HepG2 (cell line): ENCODE measurements around the gene OVCA2. TPM values are rescaled to one million over a fixed set of nuclear protein-coding genes. Genes with fewer than 3 reads are reported as not detected.

Experiments used
- ATAC-seq: fragments of 200-7000 bp; cut with Tn5 transposase; 3 replicates; pipeline ENCODE4 v1.9.1; 2020; ENCODE audit warnings: mild to moderate bottlenecking, moderate library complexity
- Bru-seq: library from RNA; stranded (reverse); fragments of 400-500 nt; gene quantifications from one replicate; lab custom pipeline; 2021; lab: Mats Ljungman, UMichigan
- BruChase-seq, 2 experiments: library from RNA; stranded (reverse); fragments of 400-500 nt; gene quantifications; one replicate each; lab custom pipeline; 2021; lab: Mats Ljungman, UMichigan
- BruUV-seq: library from RNA; stranded (reverse); fragments of 400-500 nt; replicated peaks from 2 replicates; lab custom pipeline; 2021; lab: Mats Ljungman, UMichigan
- CTCF ChIA-PET: fragments of 300-600 bp; formaldehyde crosslinking; extraction: SDS; loops from one replicate; lab custom pipeline; 2021; ENCODE audit warnings: low total read pairs, inconsistent platforms, low intra/inter-chr PET ratio; lab: Yijun Ruan, JAX
- POLR2A ChIA-PET: fragments of 350-600 bp; sonication (Branson Sonifier 250); formaldehyde crosslinking; loops from one replicate; lab custom pipeline; 2020; ENCODE audit warnings: antibody characterized with exemption, inconsistent platforms; lab: Yijun Ruan, JAX
- DNase-seq: peaks from one replicate; pipeline ENCODE4 v3.0.0-alpha.2; 2015; ENCODE audit warnings: low spot score
- FAIRE-seq: peaks from 3 replicates; lab custom pipeline; 2011; peaks lifted over from hg19 to GRCh38; lab: Jason Lieb, UNC
- H2AFZ ChIP-seq: one replicate; pipeline ENCODE4 v1.6.1; 2011; ENCODE audit warnings: low read length, inconsistent platforms
- H3K27ac ChIP-seq: fragments of 300-600 bp; 3 replicates; pipeline ENCODE4 v1.8.0; 2011; ENCODE audit warnings: mixed run types, mild to moderate bottlenecking, mixed read lengths, low read length, inconsistent platforms; ENCODE audit not compliant: insufficient read depth; ENCODE audit errors: extremely low read length
- H3K27me3 ChIP-seq, 2 experiments: fragments of 200-600 bp in 1 of 2; 2 replicates in 1 of 2; 3 replicates in 1 of 2; pipeline versions ENCODE4 v1.6.0 to v1.8.0; 2011; ENCODE audit warnings: low read length in 2 of 2, mild to moderate bottlenecking in 2 of 2, moderate library complexity in 2 of 2, inconsistent platforms in 1 of 2; ENCODE audit not compliant: insufficient read depth in 2 of 2, control insufficient read depth in 1 of 2
- H3K36me3 ChIP-seq, 2 experiments: fragments of 200-600 bp in 1 of 2; replicated peaks in 1 of 2; 2 replicates in 1 of 2; 3 replicates in 1 of 2; pipeline versions ENCODE4 v1.5.1 to v1.8.0; 2011; ENCODE audit warnings: low read length in 2 of 2, inconsistent platforms in 1 of 2; ENCODE audit not compliant: insufficient read depth in 2 of 2, control insufficient read depth in 1 of 2
- H3K4me1 ChIP-seq: 2 replicates; pipeline ENCODE4 v1.5.1; 2012; ENCODE audit warnings: low read length, inconsistent platforms; ENCODE audit not compliant: insufficient read depth
- H3K4me2 ChIP-seq: 2 replicates; pipeline ENCODE4 v1.6.0; 2011; ENCODE audit warnings: low read depth, low read length, inconsistent platforms
- H3K4me3 ChIP-seq, 3 experiments: fragments of 200-600 bp in 1 of 3; sonication (generic), shearing (Covaris generic) in 1 of 3; replicated peaks in 1 of 3; 2 replicates each; pipeline ENCODE4 v1.5.1; 2011 to 2016; ENCODE audit warnings: low read length in 3 of 3, inconsistent platforms in 2 of 3, low read depth in 2 of 3, mild to moderate bottlenecking in 2 of 3, control low read depth in 1 of 3, mixed read lengths in 1 of 3; ENCODE audit not compliant: insufficient read depth in 1 of 3
- H3K79me2 ChIP-seq: one replicate; pipeline ENCODE4 v1.6.1; 2011; ENCODE audit warnings: low read length, inconsistent platforms; ENCODE audit not compliant: insufficient read depth
- H3K9ac ChIP-seq: 2 replicates; pipeline ENCODE4 v1.6.0; 2011; ENCODE audit warnings: mild to moderate bottlenecking, low read depth, low read length, inconsistent platforms; ENCODE audit not compliant: insufficient read depth
- H3K9me3 ChIP-seq: 2 replicates; pipeline ENCODE4 v1.5.1; 2012; ENCODE audit warnings: mild to moderate bottlenecking, low read length
- H4K20me1 ChIP-seq: 2 replicates; pipeline ENCODE4 v1.6.0; 2011; ENCODE audit warnings: inconsistent platforms, mild to moderate bottlenecking, low read length, moderate library complexity; ENCODE audit not compliant: insufficient read depth
- HNF4G ChIP-seq, 2 experiments: sonication (generic) in 1 of 2; formaldehyde crosslinking in 1 of 2; IDR thresholded peaks; 2 replicates each; pipeline versions ENCODE4 v1.4.0 to v1.6.1; 2011 to 2020; ENCODE audit warnings: borderline replicate concordance in 2 of 2, low read depth in 2 of 2, mild to moderate bottlenecking in 2 of 2, low read length in 1 of 2, missing genetic modification reagents in 1 of 2, moderate library complexity in 1 of 2
- NCOR1 ChIP-seq: fragments of 200-600 bp; sonication (generic); IDR thresholded peaks from 2 replicates; pipeline ENCODE4 v1.7.0; 2017; ENCODE audit warnings: antibody characterized with exemption, low read length, borderline replicate concordance
- NFKBIZ ChIP-seq: IDR thresholded peaks from 2 replicates; pipeline ENCODE4 v1.6.1; 2018; ENCODE audit warnings: missing genetic modification reagents, missing compliant biosample characterization
- RFXAP ChIP-seq: sonication (generic); formaldehyde crosslinking; IDR thresholded peaks from 2 replicates; pipeline ENCODE4 v1.4.0; 2020; ENCODE audit warnings: missing genetic modification reagents, borderline replicate concordance
- SIN3A ChIP-seq: IDR thresholded peaks from 2 replicates; pipeline ENCODE4 v1.6.1; 2011; ENCODE audit warnings: low read depth, mild to moderate bottlenecking, control low read depth, low read length, borderline replicate concordance
- SRF ChIP-seq: IDR thresholded peaks from 2 replicates; pipeline ENCODE4 v1.6.1; 2011; ENCODE audit warnings: mild to moderate bottlenecking, low read depth, low read length, moderate library complexity
- ZBTB3 ChIP-seq: sonication (generic); formaldehyde crosslinking; IDR thresholded peaks from 2 replicates; pipeline ENCODE4 v1.4.0; 2020; ENCODE audit warnings: low read depth, mild to moderate bottlenecking, moderate library complexity, missing genetic modification reagents, borderline replicate concordance
- ZFAT ChIP-seq: sonication (generic); formaldehyde crosslinking; conservative IDR thresholded peaks from 2 replicates; pipeline ENCODE4 v1.8.1; 2023; ENCODE audit warnings: missing genetic modification reagents, inconsistent platforms
- ZNF138 ChIP-seq: sonication (generic); formaldehyde crosslinking; IDR thresholded peaks from 2 replicates; pipeline ENCODE4 v1.5.0; 2020; ENCODE audit warnings: mild to moderate bottlenecking, low read depth, missing genetic modification reagents
- ZNF501 ChIP-seq: sonication (generic); formaldehyde crosslinking; IDR thresholded peaks from 2 replicates; pipeline ENCODE4 v1.5.1; 2020; ENCODE audit warnings: mild to moderate bottlenecking, moderate library complexity, missing genetic modification reagents
- WGBS: methylation state at CpG from one replicate; pipeline ENCODE4 v1.1.6; 2017; ENCODE audit warnings: low lambda C conversion rate; 5-methylcytosine and 5-hydroxymethylcytosine counted together
- in situ Hi-C: cut with HindIII; loops from 2 replicates; pipeline ENCODE4 v1.10.0; 2017; ENCODE audit warnings: low pct_unique_long_range_greater_than_20kb; ENCODE audit not compliant: extremely low pct_ligation_motif_present
- intact Hi-C: fragments of 100-400 bp; cut with micrococcal nuclease; formaldehyde crosslinking; loops from one replicate; pipeline ENCODE4 v1.10.0; 2022; ENCODE audit not compliant: unreplicated experiment
- long read RNA-seq, 2 experiments: library from RNA in 1 of 2; library from polyadenylated mRNA in 1 of 2; stranded (forward) in 1 of 2; unstranded in 1 of 2; transcript quantifications; one replicate each; pipeline ENCODE4 v2.0.0, GENCODE V29; 2019 to 2022
- polyA minus RNA-seq, 3 experiments: library from RNA; depleted of rRNA, polyadenylated mRNA; stranded (reverse); fragments of >200 nt; gene quantifications; 2 replicates each; pipeline ENCODE4 v1.2.3, GENCODE V29; 2011; ENCODE audit warnings: low replicate concordance in 1 of 3
- polyA plus RNA-seq, 8 experiments: library from polyadenylated mRNA; depleted of rRNA in 3 of 8; stranded (reverse) in 7 of 8; unstranded in 1 of 8; fragments of >200 nt; fragmentation: Illumina TruSeq in 4 of 8; extraction: Trizol in 4 of 8; gene quantifications; 2 replicates each; pipeline versions ENCODE4 v1.2.1 to v1.2.3, GENCODE V29; 2011 to 2016; ENCODE audit warnings: low read depth in 4 of 8, missing spikeins in 1 of 8, mixed read lengths in 1 of 8; ENCODE audit not compliant: insufficient read depth in 1 of 8
- total RNA-seq, 5 experiments: library from RNA; depleted of rRNA; stranded (reverse); fragments of >200 nt; fragmentation: Illumina TruSeq; extraction: Trizol; gene quantifications; 2 replicates each; pipeline ENCODE4 v1.2.3, GENCODE V29; 2016; ENCODE audit warnings: low read depth in 1 of 5
- TF ChIP-seq, protein P1 (sequence below): sonication (generic); formaldehyde crosslinking; IDR thresholded peaks from 2 replicates; pipeline ENCODE4 v1.4.0; 2020; ENCODE audit warnings: missing genetic modification reagents
- TF ChIP-seq, protein P2 (sequence below): IDR thresholded peaks from 2 replicates; pipeline ENCODE4 v1.6.1; 2016; ENCODE audit warnings: low read depth, borderline replicate concordance
- TF ChIP-seq, protein P3 (sequence below): IDR thresholded peaks from 2 replicates; pipeline ENCODE4 v1.6.1; 2016; ENCODE audit warnings: missing genetic modification reagents, missing compliant biosample characterization

The OVCA2 gene
- 28.2 and 28.5 TPM in 2 replicates for total RNA-seq (2016; rRNA removed; fragmentation: Illumina TruSeq; extraction: Trizol)
- total RNA-seq (2016; cell fraction: cytosol; rRNA removed; fragmentation: Illumina TruSeq; extraction: Trizol; ENCODE audit: low read depth) = 14.6 and 20.0 TPM in 2 replicates
- 30.5 and 31.5 TPM in 2 replicates for total RNA-seq (2016; cell fraction: insoluble cytoplasmic fraction; rRNA removed; fragmentation: Illumina TruSeq; extraction: Trizol)
- total RNA-seq (2016; cell fraction: membrane; rRNA removed; fragmentation: Illumina TruSeq; extraction: Trizol) = 29.3 and 32.1 TPM in 2 replicates
- 13.5 and 15.0 TPM in 2 replicates for total RNA-seq (2016; cell fraction: nucleus; rRNA removed; fragmentation: Illumina TruSeq; extraction: Trizol)
- polyA plus RNA-seq (2011; rRNA removed) = 23.7 and 30.7 TPM in 2 replicates
- 28.7 and 32.0 TPM in 2 replicates for polyA plus RNA-seq (2011; cell fraction: cytosol; rRNA removed)
- 12.2 and 17.3 TPM in 2 replicates for polyA plus RNA-seq (2011; cell fraction: nucleus; rRNA removed)
- 7.1 and 10.8 TPM in 2 replicates for polyA plus RNA-seq (2012)
- polyA plus RNA-seq (2016; cell fraction: cytosol; fragmentation: Illumina TruSeq; extraction: Trizol; ENCODE audit: low read depth) = 21.4 and 25.7 TPM in 2 replicates
- polyA plus RNA-seq (2016; cell fraction: insoluble cytoplasmic fraction; fragmentation: Illumina TruSeq; extraction: Trizol; ENCODE audit: low read depth) = 30.2 and 32.2 TPM in 2 replicates
- polyA plus RNA-seq (2016; cell fraction: membrane; fragmentation: Illumina TruSeq; extraction: Trizol; ENCODE audit: low read depth) = 25.8 and 29.0 TPM in 2 replicates
- polyA plus RNA-seq (2016; cell fraction: nucleus; fragmentation: Illumina TruSeq; extraction: Trizol; ENCODE audit: insufficient read depth, low read depth) = 19.9 and 28.4 TPM in 2 replicates
- 18.1 and 38.8 TPM in 2 replicates for polyA minus RNA-seq (2011; rRNA and poly(A)+ RNA removed; ENCODE audit: low replicate concordance)
- 2.6 and 5.9 TPM in 2 replicates for polyA minus RNA-seq (2011; cell fraction: cytosol; rRNA and poly(A)+ RNA removed)
- 1.7 TPM in 1 of 2 replicates, not detected in the other for polyA minus RNA-seq (2011; cell fraction: nucleus; rRNA and poly(A)+ RNA removed)
- percentile 55 among the genes with signal in this experiment for Bru-seq, nascent RNA
- percentile 84 among the genes with signal in this experiment for BruChase-seq, experiment 1, labeled RNA remaining after a 6-hour chase
- BruChase-seq, experiment 2, labeled RNA remaining after a 2-hour chase = percentile 83 among the genes with signal in this experiment
- long read RNA-seq, experiment 1, transcript OVCA2-201 (2 exons, 1,122 nt) = major isoform, 64 of 64 reads
- long read RNA-seq, experiment 1, partial matches to known transcripts = 0 of 64 reads
- long read RNA-seq, experiment 1, other reads (novel, unspliced or antisense) = 0 of 64 reads
- long read RNA-seq, experiment 2, transcript OVCA2-201 (2 exons, 1,122 nt) = major isoform, 83 of 93 reads
- long read RNA-seq, experiment 2, partial matches to known transcripts = 0 of 93 reads
- long read RNA-seq, experiment 2, other reads (novel, unspliced or antisense) = 10 of 93 reads

DNA sequence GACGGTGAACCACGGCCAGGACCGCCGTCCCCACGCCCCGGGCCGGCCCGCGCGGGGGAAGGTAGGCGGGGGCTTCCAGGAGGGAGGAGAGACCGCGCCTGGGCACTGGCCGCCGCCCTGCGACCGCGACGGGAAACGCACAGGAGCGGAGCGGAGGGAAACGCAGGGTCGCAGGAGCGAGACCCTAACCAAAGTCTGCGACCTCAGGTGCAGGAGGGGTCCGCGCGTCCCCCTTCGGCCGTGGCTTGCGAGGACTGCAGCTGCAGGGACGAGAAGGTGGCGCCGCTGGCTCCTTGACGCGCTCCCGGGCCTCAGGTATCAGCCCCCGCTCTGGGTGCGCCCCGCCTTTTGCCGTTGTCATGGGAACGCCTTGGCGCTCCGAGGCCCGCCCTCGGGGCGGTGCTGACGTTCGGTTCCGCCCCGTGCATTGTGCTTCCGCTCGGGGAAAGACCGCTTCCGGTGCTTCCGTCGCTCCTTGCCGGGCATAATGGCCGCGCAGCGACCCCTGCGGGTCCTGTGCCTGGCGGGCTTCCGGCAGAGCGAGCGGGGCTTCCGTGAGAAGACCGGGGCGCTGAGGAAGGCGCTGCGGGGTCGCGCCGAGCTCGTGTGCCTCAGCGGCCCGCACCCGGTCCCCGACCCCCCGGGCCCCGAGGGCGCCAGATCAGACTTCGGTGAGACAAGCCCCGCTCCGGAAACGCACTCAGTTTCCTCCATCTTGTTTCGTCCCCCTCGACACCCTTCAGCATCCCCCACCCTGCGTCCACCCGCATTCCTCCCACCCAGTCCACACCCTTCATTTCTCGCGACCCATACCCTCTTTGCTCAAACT lies at the start of gene OVCA2:
TSS of gene OVCA2 (plus strand) at position 462 of the 829 bp plus-strand sequence. CDS start at position 488, 26 bp downstream.
- ATAC-seq (peak; percentile 91), FAIRE-seq (peak; percentile 80), DNase-seq (peak; percentile 80)
- no TSS peak for BruUV-seq
- intact Hi-C loops (no loop called here), in situ Hi-C loops (loop anchor here (25.0 kb wide), 1 partner anchor 329 kb away; the partner anchor contains the start of genes TLCD2 and WDR81)
- Histone ChIP-seq H3K4me2 (peak within 1 kb of the TSS; percentile 86), H3K27ac (peak within 1 kb of the TSS; percentile 66), H3K9ac (peak within 1 kb of the TSS; percentile 85), H2AFZ (no peak within 1 kb of the TSS), H3K36me3 (peaks cover 6 to 20% of the 10 kb centered on the region in 2 experiments; a peak in 3 of 5 replicates), H3K4me3 (peak within 1 kb of the TSS; percentile 70 to 81 (median 72)), H4K20me1 (no peaks in the 10 kb centered on the region), H3K4me1 (peaks cover 8% of the 10 kb centered on the region), H3K27me3 (no peaks in the 10 kb centered on the region), H3K79me2 (no peaks in the 10 kb centered on the region), H3K9me3 (no peaks in the 10 kb centered on the region)
- CTCF ChIA-PET = interaction anchor here (1.9 kb wide), 1 partner anchor 133 kb away, joined by 8 read pairs; no protein-coding TSS in a partner anchor
- 81% methylated on average over 23 of the region's 93 CpGs for WGBS
- POLR2A ChIA-PET = interaction anchor here (1.1 kb wide), 1 partner anchor 262 kb away, joined by 3 read pairs; the partner anchor contains the start of gene SRR
- TF ChIP-seq, protein P1, sequence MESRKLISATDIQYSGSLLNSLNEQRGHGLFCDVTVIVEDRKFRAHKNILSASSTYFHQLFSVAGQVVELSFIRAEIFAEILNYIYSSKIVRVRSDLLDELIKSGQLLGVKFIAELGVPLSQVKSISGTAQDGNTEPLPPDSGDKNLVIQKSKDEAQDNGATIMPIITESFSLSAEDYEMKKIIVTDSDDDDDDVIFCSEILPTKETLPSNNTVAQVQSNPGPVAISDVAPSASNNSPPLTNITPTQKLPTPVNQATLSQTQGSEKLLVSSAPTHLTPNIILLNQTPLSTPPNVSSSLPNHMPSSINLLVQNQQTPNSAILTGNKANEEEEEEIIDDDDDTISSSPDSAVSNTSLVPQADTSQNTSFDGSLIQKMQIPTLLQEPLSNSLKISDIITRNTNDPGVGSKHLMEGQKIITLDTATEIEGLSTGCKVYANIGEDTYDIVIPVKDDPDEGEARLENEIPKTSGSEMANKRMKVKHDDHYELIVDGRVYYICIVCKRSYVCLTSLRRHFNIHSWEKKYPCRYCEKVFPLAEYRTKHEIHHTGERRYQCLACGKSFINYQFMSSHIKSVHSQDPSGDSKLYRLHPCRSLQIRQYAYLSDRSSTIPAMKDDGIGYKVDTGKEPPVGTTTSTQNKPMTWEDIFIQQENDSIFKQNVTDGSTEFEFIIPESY (CRISPR knock-in tag) = no peak
- TF ChIP-seq SIN3A (peak; percentile 77; the same call in 1 of the 2 replicates), ZNF501 (CRISPR knock-in tag) (peak; percentile 71; the same call in 1 of the 2 replicates), ZNF138 (CRISPR knock-in tag) (no peak), HNF4G (IDR thresholded peaks at IDR 0.05; ENCODE audit: borderline replicate concordance, low read depth, low read length) (peak; percentile 14; the same call in 1 of the 2 replicates), HNF4G (CRISPR knock-in tag; IDR thresholded peaks at IDR 0.05; ENCODE audit: borderline replicate concordance, low read depth) (no peak), ZFAT (CRISPR knock-in tag) (no peak), NCOR1 (no peak), RFXAP (CRISPR knock-in tag) (peak; percentile 67; the same call in 1 of the 2 replicates), ZBTB3 (no peak), NFKBIZ (CRISPR knock-in tag) (0 out of 2 replicates have a peak, but pooled peaks have one; percentile 75), SRF (0 out of 2 replicates have a peak, but pooled peaks have one; percentile 4)
- TF ChIP-seq, protein P2, sequence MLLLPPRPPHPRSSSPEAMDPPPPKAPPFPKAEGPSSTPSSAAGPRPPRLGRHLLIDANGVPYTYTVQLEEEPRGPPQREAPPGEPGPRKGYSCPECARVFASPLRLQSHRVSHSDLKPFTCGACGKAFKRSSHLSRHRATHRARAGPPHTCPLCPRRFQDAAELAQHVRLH = peak; percentile 73; the same call in 1 of the 2 replicates
- TF ChIP-seq, protein P3, sequence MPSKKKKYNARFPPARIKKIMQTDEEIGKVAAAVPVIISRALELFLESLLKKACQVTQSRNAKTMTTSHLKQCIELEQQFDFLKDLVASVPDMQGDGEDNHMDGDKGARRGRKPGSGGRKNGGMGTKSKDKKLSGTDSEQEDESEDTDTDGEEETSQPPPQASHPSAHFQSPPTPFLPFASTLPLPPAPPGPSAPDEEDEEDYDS (CRISPR knock-in tag) = peak; percentile 38; the same call in 1 of the 2 replicates
